ENCODE data around the gene USP26.
"Not testable (repeated sequence)": the region's sequence is repeated elsewhere in the genome, so short reads cannot be mapped to it uniquely, and the experiment has no call there.

USP26 gene

GRCh38 chrX:133097031-133097430 is at the start of gene USP26:
TSS of gene USP26 (minus strand) at chrX:133097109. CDS start at chrX:133028220, 68,889 bp downstream.
- no peak for DNase-seq

GRCh38 chrX:133134282-133134681 is 37.4 kb upstream of the USP26 start:
- no peak for DNase-seq

GRCh38 chrX:133120406-133120805 is 23.5 kb upstream of the USP26 start:
- DNase-seq: no peak

DNA sequence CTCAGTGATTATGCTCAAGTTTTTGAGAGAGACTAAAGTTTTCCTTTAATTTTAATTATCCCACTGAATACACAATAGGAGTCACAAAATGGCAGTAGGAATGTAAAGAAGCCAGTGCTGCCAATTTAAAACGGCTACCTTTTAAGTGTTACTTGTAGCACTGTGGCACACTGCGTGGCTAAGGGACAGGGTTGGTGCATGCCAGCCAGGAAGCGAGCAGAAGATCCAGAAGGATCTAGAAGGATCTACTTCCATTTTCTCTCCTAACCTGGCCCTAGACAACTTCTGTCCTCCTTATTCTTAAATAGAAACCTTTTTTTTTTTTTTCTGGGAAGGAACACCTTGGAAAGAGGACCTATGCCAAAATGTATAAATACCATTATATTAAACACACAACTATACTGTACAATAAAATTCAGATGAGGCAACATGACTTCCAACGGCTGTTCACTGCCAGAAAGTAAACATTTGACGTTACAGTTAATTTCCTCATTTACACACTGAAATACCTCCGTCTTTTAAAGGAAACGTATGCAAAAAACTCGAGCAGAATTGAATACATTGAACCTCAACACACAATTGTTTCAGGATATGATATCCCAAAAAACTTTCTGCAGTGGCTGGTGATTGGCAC is 2.7 kb downstream of the USP26 start:
- no peak for DNase-seq

- no peak for DNase-seq
Observed at GRCh38 chrX:133090236-133090809, 6.6 kb downstream of the USP26 start.

DNA sequence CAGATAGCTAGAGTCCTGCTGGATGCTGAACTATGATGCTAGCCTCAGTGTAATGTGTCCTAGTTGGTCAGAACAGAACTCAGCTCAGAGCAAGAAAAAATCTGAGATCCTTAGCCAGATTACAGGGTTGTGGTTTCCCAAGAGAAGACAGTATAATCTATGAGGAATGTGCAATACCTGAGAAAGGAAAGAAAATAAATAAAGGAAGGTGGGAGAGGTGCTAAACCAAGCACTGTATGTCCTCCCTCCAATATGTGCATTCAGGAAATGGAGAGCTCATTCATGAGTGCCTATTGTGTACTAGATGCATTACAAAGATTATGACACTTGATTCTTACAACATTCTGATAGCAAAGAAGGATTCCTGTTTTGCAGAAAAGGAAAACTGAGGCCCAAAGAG is 7.5 kb downstream of the USP26 start:
- no peak for DNase-seq

DNA sequence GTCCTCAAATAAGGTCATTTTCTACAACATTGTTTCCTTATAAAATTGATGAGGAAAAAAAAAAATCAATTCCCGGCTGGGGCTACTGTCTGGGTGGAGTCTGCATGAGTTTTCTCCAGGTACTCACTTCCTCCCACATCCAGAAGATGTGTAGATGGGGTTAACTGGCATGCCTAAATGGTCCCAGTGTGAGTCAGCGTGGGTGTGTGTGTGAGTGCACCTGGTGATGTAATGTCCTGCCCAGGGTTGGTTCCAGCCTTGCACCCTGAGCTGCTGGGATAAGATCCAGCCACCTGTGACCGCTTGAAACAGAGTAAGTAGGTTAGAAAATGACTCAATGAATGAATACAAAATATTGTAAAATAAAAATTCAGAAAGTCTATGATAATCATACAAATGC is 11.1 kb downstream of the USP26 start:
- DNase-seq: no peak

DNA sequence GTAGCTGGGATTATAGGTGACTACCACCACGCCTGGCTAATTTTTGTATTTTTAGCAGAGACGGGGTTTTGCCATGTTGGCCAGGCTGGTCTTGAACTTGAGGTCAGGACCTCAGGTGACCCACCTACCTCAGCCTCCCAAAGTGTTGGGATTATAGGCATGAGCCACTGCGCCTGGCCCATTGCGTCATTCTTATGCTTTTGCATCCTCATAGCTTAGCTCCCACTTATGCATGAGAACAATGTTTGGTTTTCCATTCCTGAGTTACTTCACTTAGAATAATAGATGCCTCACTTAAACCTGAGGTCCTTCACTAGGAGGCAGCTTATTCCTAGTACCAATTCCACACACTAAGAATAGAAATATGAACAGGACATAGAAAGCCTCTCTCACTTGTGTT is 11.9 kb downstream of the USP26 start:
- DNase-seq: not testable (repeated sequence)

- no peak for DNase-seq
Observed at GRCh38 chrX:133083899-133084298, 13.0 kb downstream of the USP26 start.

DNA sequence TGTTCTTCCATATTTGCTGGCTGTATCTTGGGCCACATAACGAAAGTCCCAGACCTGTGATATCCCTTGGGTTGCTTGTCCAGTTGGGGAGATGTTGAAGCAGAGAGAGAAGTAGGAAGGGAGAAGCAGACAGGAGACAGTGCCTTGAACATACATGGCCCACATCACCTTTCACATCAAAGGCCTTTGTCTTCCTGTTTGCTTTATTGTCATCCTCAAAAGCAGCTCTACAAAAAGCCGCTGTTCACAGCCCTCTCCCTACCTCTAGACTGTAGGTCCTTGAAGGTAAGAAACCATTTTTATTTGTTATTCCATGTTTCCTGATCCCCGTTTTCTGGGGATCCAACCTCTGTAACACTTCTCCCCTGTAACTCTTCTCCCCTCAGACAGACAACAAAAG is 14.9 kb downstream of the USP26 start:
- DNase-seq: no peak

- DNase-seq: not testable (repeated sequence)
Observed at GRCh38 chrX:133077856-133078255, 19.1 kb downstream of the USP26 start.

DNA sequence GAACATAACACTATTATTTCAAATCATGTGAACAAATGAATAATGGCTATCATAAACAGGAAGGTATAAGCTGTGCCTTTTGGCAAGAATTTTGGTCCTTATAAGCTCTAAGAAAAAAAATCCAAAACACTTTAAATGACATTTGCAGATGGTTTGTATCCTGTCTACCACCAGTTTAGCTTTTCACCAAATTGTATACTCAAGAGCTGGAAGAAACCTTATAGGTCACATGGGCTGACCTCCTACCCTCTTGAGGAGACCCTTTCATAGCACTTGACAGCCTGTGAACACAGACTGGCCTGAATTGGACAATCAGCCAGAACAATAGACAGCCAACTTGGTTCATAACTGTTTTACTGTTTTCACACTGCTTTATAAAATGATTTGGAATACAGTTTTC is 24.3 kb downstream of the USP26 start:
- DNase-seq: no peak

GRCh38 chrX:133068461-133068860 is 28.4 kb downstream of the USP26 start:
- no peak for DNase-seq

DNA sequence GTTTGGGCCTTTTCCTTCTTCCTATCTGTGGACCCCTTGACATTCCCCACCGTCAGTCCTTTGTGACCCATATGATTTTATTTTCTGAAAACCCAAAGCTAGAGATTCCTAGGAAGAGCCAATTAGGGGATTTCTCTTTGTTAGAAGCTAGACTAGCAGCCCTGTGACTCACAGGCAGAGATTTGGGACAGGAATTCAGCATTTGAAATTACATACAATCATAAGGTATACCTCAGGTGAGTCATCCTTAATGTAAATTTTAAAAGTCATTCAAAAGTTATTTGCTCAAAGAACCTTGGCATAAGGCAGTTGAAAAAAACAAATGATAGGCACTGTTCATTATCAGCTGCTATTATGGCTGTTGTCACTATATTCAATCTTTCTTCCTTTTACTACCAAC is 40.6 kb downstream of the USP26 start:
- no peak for DNase-seq

DNA sequence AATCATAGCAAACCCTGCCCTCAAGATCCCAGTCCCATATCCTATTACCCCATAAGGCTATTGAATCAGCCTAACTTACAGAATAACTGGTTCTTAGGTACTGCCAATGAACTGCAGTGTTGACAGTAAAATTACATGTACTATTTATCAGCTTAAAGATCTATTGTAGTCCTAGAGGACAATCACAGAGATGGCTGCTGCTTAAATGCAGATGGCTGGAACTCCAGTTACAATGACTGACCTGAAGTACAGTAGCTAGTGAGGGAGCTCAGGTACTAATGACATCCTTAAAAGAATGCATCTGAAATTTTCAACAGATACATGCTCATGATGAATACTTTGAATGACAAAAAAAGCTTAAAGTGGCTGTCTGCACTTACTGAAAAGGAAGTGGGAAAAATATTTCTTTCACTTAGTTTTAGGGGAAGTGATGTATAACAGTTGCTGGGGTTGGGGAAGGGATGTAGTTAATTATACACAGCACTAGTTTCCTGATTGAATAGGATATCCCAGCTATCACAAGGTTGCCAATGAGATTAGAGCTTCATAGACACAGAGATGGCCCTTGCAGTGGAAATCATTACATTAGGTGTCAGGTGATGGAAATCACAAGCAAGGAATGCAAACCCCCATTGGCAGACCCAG is 42.0 kb downstream of the USP26 start:
- DNase-seq: no peak

- no peak for DNase-seq
Observed at GRCh38 chrX:133053861-133054598, 42.9 kb downstream of the USP26 start.

- no peak for DNase-seq
Observed at GRCh38 chrX:133048751-133049150, 48.2 kb downstream of the USP26 start.

DNA sequence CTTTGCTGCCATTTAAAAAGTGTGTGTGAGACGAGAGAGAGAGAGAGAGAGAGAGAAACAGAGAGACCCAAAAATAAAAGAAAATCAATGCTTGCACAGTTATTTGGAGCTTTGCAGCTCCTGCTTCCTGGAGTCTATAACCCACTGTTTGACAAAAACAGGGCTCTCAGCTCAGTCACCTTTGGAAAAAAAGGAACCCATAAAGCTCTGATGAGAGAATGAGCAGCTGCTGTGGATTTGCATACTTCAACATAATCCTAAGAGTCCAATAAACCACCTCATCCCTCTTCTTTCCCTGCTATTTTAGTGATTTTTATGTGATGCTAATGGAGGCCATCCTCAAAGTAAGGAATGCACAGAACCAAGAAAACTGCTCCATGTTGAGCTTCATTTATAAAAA is 50.3 kb downstream of the USP26 start:
- no peak for DNase-seq

DNA sequence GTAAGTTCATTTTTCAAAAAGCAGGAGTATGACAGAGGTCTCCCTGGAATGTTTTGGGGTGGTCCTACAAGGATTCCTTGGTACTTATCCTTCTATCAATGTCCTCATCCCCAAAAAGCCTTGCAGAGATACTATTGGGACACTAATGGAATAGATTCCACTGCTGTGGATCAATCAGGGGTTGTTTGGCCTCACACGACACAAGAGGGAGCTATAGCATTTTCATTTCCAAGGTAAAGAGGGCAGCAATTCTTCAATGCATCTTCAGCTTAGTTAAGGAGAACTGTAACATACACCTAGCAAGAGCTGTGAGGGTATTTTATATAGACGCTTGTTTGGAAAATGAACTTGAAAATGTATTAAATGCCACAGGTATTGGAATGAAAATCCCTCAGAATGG is 50.9 kb downstream of the USP26 start:
- DNase-seq: peak in 1 of 56 donors; percentile 0

DNA sequence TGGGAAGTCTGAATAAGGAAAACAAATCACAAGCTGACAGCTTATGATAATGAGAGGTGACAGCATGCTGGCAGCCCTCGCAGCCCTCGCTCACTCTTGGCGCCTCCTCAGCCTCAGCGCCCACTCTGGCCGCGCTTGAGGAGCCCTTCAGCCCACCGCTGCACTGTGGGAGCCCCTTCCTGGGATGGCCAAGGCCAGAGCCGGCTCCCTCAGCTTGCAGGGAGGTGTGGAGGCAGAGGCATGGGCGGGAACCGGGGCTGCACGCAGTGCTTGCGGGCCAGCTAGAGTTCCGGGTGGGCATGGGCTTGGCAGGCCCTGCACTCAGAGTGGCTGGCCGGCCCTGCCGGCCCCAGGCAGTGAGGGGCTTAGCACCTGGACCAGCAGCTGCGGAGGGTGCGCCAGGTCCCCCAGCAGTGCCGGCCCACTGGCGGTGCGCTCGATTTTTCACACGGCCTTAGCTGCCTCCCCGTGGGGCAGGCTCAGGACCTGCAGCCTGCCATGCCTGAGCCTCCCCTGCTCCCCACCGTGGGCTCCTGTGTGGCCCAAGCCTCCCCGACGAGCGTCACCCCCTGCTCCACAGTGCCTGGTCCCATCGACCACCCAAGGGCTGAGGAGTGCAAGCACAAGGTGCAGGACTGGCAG is 52.6 kb downstream of the USP26 start:
- not testable (repeated sequence) for DNase-seq

DNA sequence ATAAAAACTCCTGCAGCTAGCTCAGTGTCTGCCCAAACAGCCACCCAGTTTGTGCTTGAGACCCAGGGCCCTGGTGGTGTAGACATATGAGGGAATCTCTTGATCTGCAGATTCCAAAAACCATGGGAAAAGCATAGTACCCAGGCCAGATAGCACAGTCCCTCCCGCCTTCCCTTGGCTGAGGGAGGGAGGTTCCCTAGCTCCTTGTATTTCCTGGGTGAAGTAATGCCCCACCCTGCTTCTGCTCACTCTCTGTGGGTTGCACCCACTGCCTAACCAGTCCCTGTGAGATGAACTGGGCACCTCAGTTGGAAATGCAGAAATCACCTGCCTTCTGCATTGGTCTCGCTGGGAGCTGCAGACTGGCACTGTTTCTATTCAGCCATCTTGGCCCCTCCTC is 54.6 kb downstream of the USP26 start:
- DNase-seq: no peak

DNA sequence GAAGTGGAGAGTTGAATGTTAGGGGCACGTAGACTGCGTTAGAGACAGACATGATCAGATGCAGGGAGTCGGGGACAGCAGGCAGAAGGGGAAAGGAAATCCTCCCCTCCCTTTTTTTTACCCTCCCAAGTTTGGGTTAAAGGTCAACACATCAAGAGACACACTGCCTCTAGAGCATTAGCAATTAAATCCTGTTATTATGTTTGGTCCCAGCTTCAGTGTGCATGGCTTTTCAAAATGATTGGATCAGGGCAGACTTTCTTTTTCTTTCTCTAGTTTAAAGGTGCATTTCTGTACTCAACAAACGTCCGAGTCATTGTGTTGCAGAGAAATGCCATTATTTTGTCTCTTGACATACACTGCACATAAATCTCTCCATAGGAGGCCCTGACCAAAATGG is 63.9 kb downstream of the USP26 start:
- DNase-seq: no peak

Data from amygdala (tissue), 56 donors.